Omental fat pad (tissue), 4 donors: ENCODE data around the gene MOK. TPM values are rescaled to one million over a fixed set of nuclear protein-coding genes. Genes with fewer than 3 reads are reported as not detected.

Experiments used
- ATAC-seq: fragments of 150-250 bp; one replicate; pipeline ENCODE4 v1.9.1; 2016; ENCODE audit warnings: mild to moderate bottlenecking, moderate library complexity; ENCODE audit not compliant: low FRiP score
- DNase-seq: peaks from one replicate; pipeline ENCODE4 v3.0.0-alpha.2; 2019; ENCODE audit warnings: low spot score
- total RNA-seq, 4 donors: library from RNA; depleted of rRNA; stranded (reverse); fragments of >200 nt; gene quantifications; one replicate each; pipeline ENCODE4 v1.1.0, GENCODE V29; 2016
- TF ChIP-seq, protein P1 (sequence below), 3 donors: fragments of 450-650 bp; IDR thresholded peaks; one replicate each; pipeline ENCODE4 v1.5.1; 2016 to 2017; ENCODE audit warnings: antibody characterized with exemption in 3 of 3, mild to moderate bottlenecking in 3 of 3, moderate library complexity in 2 of 3

MOK gene
- total RNA-seq, 4 donors from 2014 or later = 11.6 to 21.9 (median 12.6) TPM

DNA sequence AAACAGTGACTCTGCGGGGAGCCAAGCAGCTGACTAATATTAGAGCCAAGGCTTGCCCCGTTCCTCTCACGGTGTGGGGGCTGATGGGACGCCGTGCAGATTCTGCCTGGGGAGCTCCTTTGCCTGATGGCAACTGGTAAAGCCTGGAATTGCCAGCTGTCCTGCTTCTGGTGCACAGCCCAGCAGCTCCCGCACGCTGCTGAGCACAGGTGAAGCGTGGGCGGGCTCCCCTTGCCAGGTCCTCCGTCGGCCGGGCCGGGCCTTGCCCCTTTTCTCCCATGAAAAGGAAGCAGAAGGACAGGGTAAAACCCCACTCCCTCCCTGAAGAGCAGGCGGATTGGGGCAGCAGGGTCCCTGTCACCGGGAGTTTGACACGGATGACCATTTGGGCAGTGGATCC, 86.3 kb downstream of the MOK start:
- TF ChIP-seq, protein P1, sequence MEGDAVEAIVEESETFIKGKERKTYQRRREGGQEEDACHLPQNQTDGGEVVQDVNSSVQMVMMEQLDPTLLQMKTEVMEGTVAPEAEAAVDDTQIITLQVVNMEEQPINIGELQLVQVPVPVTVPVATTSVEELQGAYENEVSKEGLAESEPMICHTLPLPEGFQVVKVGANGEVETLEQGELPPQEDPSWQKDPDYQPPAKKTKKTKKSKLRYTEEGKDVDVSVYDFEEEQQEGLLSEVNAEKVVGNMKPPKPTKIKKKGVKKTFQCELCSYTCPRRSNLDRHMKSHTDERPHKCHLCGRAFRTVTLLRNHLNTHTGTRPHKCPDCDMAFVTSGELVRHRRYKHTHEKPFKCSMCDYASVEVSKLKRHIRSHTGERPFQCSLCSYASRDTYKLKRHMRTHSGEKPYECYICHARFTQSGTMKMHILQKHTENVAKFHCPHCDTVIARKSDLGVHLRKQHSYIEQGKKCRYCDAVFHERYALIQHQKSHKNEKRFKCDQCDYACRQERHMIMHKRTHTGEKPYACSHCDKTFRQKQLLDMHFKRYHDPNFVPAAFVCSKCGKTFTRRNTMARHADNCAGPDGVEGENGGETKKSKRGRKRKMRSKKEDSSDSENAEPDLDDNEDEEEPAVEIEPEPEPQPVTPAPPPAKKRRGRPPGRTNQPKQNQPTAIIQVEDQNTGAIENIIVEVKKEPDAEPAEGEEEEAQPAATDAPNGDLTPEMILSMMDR (IDR thresholded peaks at IDR 0.05) = no peak
- no peak for DNase-seq
- ATAC-seq = no peak

DNA sequence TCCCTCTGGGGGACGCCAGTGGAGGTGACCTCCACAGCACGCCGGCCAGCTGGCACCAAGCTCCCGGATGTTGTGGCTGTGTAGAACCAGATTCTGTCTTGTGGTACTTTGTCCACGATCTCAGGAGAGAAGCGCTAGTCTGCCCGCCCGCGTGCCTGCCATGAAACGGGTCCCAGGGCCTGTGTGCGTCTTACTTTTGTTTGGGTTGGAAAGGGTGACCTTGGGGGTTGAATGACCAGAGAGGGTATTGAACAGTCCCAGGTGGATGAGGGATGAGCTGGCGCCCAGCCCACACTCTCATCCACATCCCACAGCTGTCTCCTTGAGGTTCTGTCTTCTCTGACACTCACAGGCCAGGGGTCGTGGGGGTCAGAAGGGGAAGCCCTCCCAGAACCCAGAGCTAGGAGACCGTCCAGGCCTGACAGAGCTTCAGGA, 87.0 kb downstream of the MOK start:
- TF ChIP-seq, protein P1 (IDR thresholded peaks at IDR 0.05) = no peak
- DNase-seq = no peak

DNA sequence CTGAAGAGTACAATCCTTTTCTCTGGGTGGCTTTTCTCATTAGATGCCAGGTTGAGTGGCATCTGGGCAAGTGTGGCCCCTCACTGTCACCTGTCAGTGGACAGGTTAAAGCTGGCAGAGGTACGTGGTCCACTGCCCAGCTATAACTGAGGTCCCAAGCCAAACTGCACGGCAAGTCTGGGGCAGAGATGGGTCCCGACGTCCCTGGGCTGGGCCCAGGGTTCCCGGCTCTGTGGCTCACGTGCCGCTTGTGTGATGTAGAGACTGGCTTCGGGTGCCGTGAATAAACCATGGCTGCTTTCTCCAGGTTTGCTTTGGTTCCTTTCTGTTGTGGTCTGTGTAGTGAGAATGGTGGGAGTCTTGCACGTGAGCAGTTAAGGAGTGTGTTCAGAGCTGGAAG, 87.6 kb downstream of the MOK start:
- TF ChIP-seq, protein P1 (IDR thresholded peaks at IDR 0.05) = no peak
- DNase-seq (no peak), ATAC-seq (no peak)

More for the DNA sequence above, 87.0 kb downstream of the MOK start:
- no peak for ATAC-seq

DNA sequence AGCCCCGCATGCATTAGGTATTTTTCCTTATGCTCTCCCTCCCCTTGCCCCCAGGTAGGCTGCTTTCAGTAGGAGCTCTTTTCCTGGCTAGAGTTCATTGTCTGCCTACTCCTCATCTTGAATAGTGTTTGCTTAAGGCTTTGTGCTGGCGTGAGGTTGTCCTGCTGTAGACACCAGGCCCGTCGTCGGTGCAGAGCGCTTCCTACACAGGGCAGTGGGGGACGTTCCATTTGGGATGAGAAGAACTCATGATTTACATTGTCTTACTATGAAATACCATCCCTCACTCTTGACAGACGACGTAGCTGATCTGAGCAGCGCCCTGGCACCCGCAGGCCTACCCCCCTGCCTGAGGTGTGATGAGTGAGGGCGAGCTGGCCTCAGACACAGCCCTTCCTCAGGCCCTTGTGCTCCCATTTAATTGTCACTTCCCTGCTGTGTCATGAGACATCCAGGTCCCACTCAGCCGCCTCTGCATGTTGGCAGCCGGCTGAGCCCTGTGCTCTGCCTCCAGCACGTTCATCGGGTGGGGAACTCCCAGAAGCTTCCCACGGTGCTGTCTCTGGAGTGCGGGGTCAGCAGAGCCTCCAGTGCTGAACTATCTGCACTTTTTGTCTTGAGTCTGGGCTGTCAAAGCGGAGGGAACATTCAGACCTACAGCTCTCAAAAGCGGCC, 89.3 kb downstream of the MOK start:
- TF ChIP-seq, protein P1 (IDR thresholded peaks at IDR 0.05) = no peak
- DNase-seq (no peak), ATAC-seq (no peak)

DNA sequence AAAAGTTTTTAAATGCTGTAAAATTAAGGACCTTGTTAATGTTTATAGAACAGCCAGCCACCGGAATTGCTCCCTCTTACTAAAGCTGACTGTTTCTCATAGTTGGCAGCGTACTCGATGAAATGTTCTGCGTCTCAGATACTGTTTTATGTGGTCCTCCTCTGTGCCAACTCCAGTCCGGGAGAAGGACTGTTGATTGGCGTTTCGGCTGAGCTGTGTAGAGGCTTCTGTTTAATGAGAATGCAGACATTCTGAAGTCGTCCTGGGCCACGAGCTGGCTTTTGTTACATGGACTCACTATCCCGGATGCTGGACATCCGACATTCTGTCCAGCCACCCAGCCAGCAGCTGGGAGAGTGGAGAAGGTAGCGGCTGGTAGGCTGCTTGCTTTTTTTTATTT, 89.9 kb downstream of the MOK start:
- DNase-seq (no peak), ATAC-seq (peak; percentile 50)
- TF ChIP-seq, protein P1 (IDR thresholded peaks at IDR 0.05) = no peak

DNA sequence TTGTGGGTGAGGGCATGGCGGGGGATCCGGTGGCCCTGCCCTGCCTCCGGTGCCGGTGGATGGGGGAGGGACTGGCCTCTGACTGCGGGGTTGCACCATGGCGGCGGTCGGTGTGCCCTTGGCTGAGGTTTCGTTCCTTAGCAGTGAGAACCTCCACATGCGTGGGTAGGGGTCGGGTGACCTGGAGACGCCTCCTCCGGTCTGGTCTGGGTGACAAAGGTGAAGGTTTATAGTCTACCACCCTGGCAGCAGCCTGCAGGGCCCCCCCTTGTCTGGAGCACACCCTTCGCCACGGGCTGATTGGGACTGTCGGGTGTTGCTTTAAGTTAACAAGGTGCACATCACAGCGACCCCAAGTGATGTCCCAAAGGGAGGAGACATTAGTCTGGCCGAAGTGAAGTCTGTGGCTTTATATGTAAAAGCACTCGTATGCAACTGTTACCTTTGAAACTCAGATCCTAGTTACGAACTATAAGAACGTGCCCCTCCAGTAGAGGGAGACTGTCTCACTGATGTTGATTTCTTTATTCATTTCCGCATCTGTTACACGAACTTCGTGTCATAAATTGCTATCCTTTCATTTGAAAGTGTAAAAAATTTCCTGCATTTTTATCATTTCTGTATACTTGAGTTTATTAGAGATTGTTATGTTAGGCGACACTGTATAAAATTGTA, 90.8 kb downstream of the MOK start:
- no peak for DNase-seq
- TF ChIP-seq, protein P1 (IDR thresholded peaks at IDR 0.05) = no peak
- no peak for ATAC-seq

DNA sequence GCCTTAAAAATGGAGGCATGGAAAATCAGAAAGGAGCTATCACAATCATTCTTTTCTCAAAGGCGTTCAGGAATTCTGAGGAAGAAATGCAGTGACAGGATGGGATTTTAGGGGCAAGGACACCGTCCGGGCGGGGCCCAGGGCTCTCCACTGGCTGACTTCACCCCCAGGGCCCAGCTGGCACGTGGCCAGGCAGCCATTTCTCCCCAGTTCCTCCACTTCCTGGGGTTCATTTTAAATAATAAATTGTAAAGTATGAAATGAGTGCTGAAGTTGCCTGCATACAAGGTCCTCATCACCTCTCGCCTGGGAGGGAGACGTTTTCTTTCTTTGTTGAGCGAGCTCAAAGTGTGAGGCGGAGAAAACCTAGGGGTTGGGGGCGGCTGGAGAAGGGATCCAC, 91.5 kb downstream of the MOK start:
- ATAC-seq (no peak), DNase-seq (no peak)
- TF ChIP-seq, protein P1 (IDR thresholded peaks at IDR 0.05) = no peak
